WTC11 (cell line): Measurements from ENCODE around the gene NCAPD2.

Source experiments
- AFF4 ChIP-seq: sonication (generic); formaldehyde crosslinking; IDR thresholded peaks from 2 replicates; pipeline ENCODE4 v1.8.1; 2023; ENCODE audit warnings: mild to moderate bottlenecking, missing genetic modification reagents, borderline replicate concordance
- ARID4B ChIP-seq: sonication (generic); formaldehyde crosslinking; IDR thresholded peaks from 2 replicates; pipeline ENCODE4 v1.8.0; 2023; ENCODE audit warnings: missing genetic modification reagents, mild to moderate bottlenecking, borderline replicate concordance
- CTCF ChIP-seq: fragments of 200-600 bp; IDR thresholded peaks from 2 replicates; pipeline ENCODE4 v1.8.0; 2022; ENCODE audit warnings: antibody characterized with exemption
- EMX1 ChIP-seq: fragments of 250-450 bp; sonication (Bioruptor Pico); IDR thresholded peaks from 2 replicates; pipeline ENCODE4 v1.8.0; 2021; ENCODE audit warnings: mild to moderate bottlenecking
- NR1H2 ChIP-seq: sonication (generic); formaldehyde crosslinking; IDR thresholded peaks from 2 replicates; pipeline ENCODE4 v1.9.0; 2021; ENCODE audit warnings: mild to moderate bottlenecking, moderate library complexity, missing genetic modification reagents
- PREB ChIP-seq: sonication (generic); formaldehyde crosslinking; IDR thresholded peaks from 2 replicates; pipeline ENCODE4 v1.8.1; 2022; ENCODE audit warnings: mild to moderate bottlenecking, missing genetic modification reagents, moderate library complexity, borderline replicate concordance
- SP1 ChIP-seq: sonication (generic); formaldehyde crosslinking; conservative IDR thresholded peaks from 2 replicates; pipeline ENCODE4 v1.8.1; 2022; ENCODE audit warnings: missing genetic modification reagents
- USF2 ChIP-seq: sonication (generic); formaldehyde crosslinking; IDR thresholded peaks from 2 replicates; pipeline ENCODE4 v1.8.1; 2023; ENCODE audit warnings: mild to moderate bottlenecking, missing genetic modification reagents, moderate library complexity

- no peak for TF ChIP-seq SP1 (CRISPR knock-in tag)
- no peak for TF ChIP-seq CTCF
- no peak for TF ChIP-seq PREB (CRISPR knock-in tag)
- no peak for TF ChIP-seq AFF4
- TF ChIP-seq USF2 (CRISPR knock-in tag): no peak
- no peak for TF ChIP-seq NR1H2 (CRISPR knock-in tag)
- no peak for TF ChIP-seq ARID4B (CRISPR knock-in tag)
- no peak for TF ChIP-seq EMX1 (CRISPR knock-in tag)
These were observed 63.0 kb downstream of the NCAPD2 start for GRCh38 chr12:6556857-6557256.
